B cell (primary cell): ENCODE data around the gene APBA2. TPM values are rescaled to one million over a fixed set of nuclear protein-coding genes. Genes with fewer than 3 reads are reported as not detected.

Experiments
- ATAC-seq: fragments of 200-7000 bp; cut with Tn5 transposase; one replicate; pipeline ENCODE4 v1.10.0; 2021; ENCODE audit warnings: low read depth, mild to moderate bottlenecking, moderate number of reproducible peaks, moderate library complexity
- CTCF ChIA-PET: fragments of 350-600 bp; sonication (Branson Sonifier 250); formaldehyde crosslinking; loops from one replicate; lab custom pipeline; 2021; ENCODE audit warnings: antibody characterized with exemption, inconsistent platforms; lab: Charles Lee
- POLR2A ChIA-PET: fragments of 350-600 bp; sonication (Branson Sonifier 250); formaldehyde crosslinking; loops from one replicate; lab custom pipeline; 2021; ENCODE audit warnings: antibody characterized with exemption; lab: Charles Lee
- DNase-seq: peaks from one replicate; pipeline ENCODE4 v3.0.0; 2013
- H2AFZ ChIP-seq: 2 replicates; pipeline ENCODE4 v1.6.1; 2012; ENCODE audit warnings: mild to moderate bottlenecking, low read depth, low read length; ENCODE audit not compliant: insufficient read depth, poor library complexity, severe bottlenecking
- H3K27ac ChIP-seq, 2 donors: 1 replicate in 1 of 2; 2 replicates in 1 of 2; pipeline ENCODE4 v1.5.1; 2012 to 2013; ENCODE audit warnings: low read length in 2 of 2, mild to moderate bottlenecking in 2 of 2, moderate library complexity in 1 of 2
- H3K27me3 ChIP-seq, 4 experiments: fragments of 200-600 bp in 1 of 4; sonication (generic) in 1 of 4; replicated peaks in 1 of 4; 1 replicate in 2 of 4; 2 replicates in 2 of 4; pipeline versions ENCODE4 v1.6.1 to v1.7.0; 2013 to 2016; ENCODE audit warnings: low read length in 3 of 4, mild to moderate bottlenecking in 2 of 4, mixed read lengths in 1 of 4, moderate library complexity in 1 of 4; ENCODE audit not compliant: insufficient read depth in 4 of 4, control insufficient read depth in 3 of 4; ENCODE audit errors: control extremely low read depth in 1 of 4
- H3K36me3 ChIP-seq, 2 experiments: replicated peaks in 1 of 2; 1 replicate in 1 of 2; 2 replicates in 1 of 2; pipeline versions ENCODE4 v1.6.1 to v1.7.1; 2013; ENCODE audit warnings: low read length in 1 of 2; ENCODE audit not compliant: insufficient read depth in 2 of 2, control insufficient read depth in 1 of 2; ENCODE audit errors: control extremely low read depth in 1 of 2, extremely low read depth in 1 of 2
- H3K4me1 ChIP-seq, 2 donors: fragments of 200-600 bp in 1 of 2; sonication (generic) in 1 of 2; 1 replicate in 1 of 2; 2 replicates in 1 of 2; pipeline versions ENCODE4 v1.5.1 to v1.6.1; 2013 to 2017; ENCODE audit warnings: low read length in 2 of 2; ENCODE audit not compliant: control insufficient read depth in 2 of 2, insufficient read depth in 2 of 2
- H3K4me2 ChIP-seq: replicated peaks from 2 replicates; pipeline ENCODE3; 2012; ENCODE audit warnings: mild to moderate bottlenecking, low read depth, low read length; ENCODE audit not compliant: poor library complexity, severe bottlenecking
- H3K4me3 ChIP-seq, 5 experiments: fragments of 200-600 bp in 1 of 5; sonication (generic) in 1 of 5; 1 replicate in 3 of 5; 2 replicates in 2 of 5; pipeline versions ENCODE4 v1.5.1 to v1.7.0; 2011 to 2016; ENCODE audit warnings: low read length in 4 of 5, mild to moderate bottlenecking in 4 of 5, low read depth in 2 of 5, control low read depth in 1 of 5, moderate library complexity in 1 of 5; ENCODE audit not compliant: insufficient read depth in 1 of 5; ENCODE audit errors: control extremely low read depth in 1 of 5, extremely low read depth in 1 of 5
- H3K79me2 ChIP-seq: fragments of 200-600 bp; sonication (generic); one replicate; pipeline ENCODE4 v1.6.0; 2016; ENCODE audit warnings: low read length; ENCODE audit not compliant: control insufficient read depth, insufficient read depth
- H3K9ac ChIP-seq: fragments of 200-600 bp; sonication (generic); 2 replicates; pipeline ENCODE4 v1.6.1; 2017; ENCODE audit warnings: mild to moderate bottlenecking, low read length, moderate library complexity
- H3K9me3 ChIP-seq, 3 donors: one replicate each; pipeline versions ENCODE4 v1.6.1 to v1.7.1; 2013; ENCODE audit warnings: low read length in 2 of 3; ENCODE audit not compliant: control insufficient read depth in 2 of 3, insufficient read depth in 1 of 3; ENCODE audit errors: control extremely low read depth in 1 of 3
- H4K20me1 ChIP-seq: 2 replicates; pipeline ENCODE4 v1.6.0; 2012; ENCODE audit warnings: mild to moderate bottlenecking, low read length; ENCODE audit not compliant: insufficient read depth, control insufficient read depth, poor library complexity, severe bottlenecking
- H3K27ac Mint-ChIP-seq: one replicate; pipeline ENCODE4 v1.8.0; 2021; ENCODE audit warnings: mixed read lengths
- H3K27me3 Mint-ChIP-seq: one replicate; pipeline ENCODE4 v1.8.0; 2021; ENCODE audit warnings: mixed read lengths
- H3K4me1 Mint-ChIP-seq: one replicate; pipeline ENCODE4 v1.8.0; 2021; ENCODE audit warnings: mixed read lengths
- H3K4me3 Mint-ChIP-seq: one replicate; pipeline ENCODE4 v1.8.0; 2021; ENCODE audit warnings: mixed read lengths
- H3K9me3 Mint-ChIP-seq: one replicate; pipeline ENCODE4 v1.8.0; 2022; ENCODE audit warnings: mixed read lengths; ENCODE audit not compliant: insufficient read depth
- CTCF ChIP-seq: fragments of 200-600 bp; IDR thresholded peaks from one replicate; pipeline ENCODE4 v1.8.0; 2022; ENCODE audit warnings: antibody characterized with exemption, mild to moderate bottlenecking
- EZH2 ChIP-seq: IDR thresholded peaks from 2 replicates; pipeline ENCODE4 v1.6.1; 2012; ENCODE audit warnings: borderline replicate concordance, low read depth, mild to moderate bottlenecking, moderate library complexity, low read length; ENCODE audit not compliant: insufficient read depth, poor library complexity, severe bottlenecking
- WGBS: methylation state at CpG from one replicate; pipeline ENCODE4 v1.1.5; 2013; ENCODE audit warnings: missing lambda C conversion rate; ENCODE audit not compliant: insufficient coverage; 5-methylcytosine and 5-hydroxymethylcytosine counted together
- intact Hi-C: fragments of 100-400 bp; cut with micrococcal nuclease; formaldehyde crosslinking; loops from one replicate; pipeline ENCODE4 v1.10.0; 2022
- polyA plus RNA-seq: library from polyadenylated mRNA; depleted of rRNA; stranded (reverse); fragments of >200 nt; gene quantifications from 2 replicates; pipeline ENCODE4 v1.2.3, GENCODE V29; 2012
- total RNA-seq, 2 donors: library from RNA; stranded (reverse); fragments of 120-200 nt in 1 of 2; gene quantifications; 1 replicate in 1 of 2; 2 replicates in 1 of 2; pipeline versions ENCODE4 v1.2.3 to v1.2.4, GENCODE V29; 2013 to 2022

Gene APBA2
- total and polyA plus RNA-seq, 2 donors (not counting 1 experiment from before 2014, with no cell fraction given): 0.19 TPM; not detected in 1

- ChIA-PET CTCF (no interaction called here), POLR2A (no interaction called here)
- Histone ChIP-seq H3K36me3 (no peaks in the 10 kb centered on the region), H3K9me3 (peaks cover 0 to 22% (median 0%) of the 10 kb centered on the region in 3 donors), H3K9ac (no peak overlapping the region), H3K27me3 (no peaks in the 10 kb centered on the region), H3K4me2 (no peak overlapping the region), H4K20me1 (no peaks in the 10 kb centered on the region), H3K79me2 (no peaks in the 10 kb centered on the region), H3K4me3 (no peak overlapping the region), H3K4me1 (no peaks in the 10 kb centered on the region), H3K27ac (no peak overlapping the region), H2AFZ (no peak overlapping the region)
- intact Hi-C loops: no loop called here
- Mint-ChIP-seq H3K4me3 (no peak overlapping the region), H3K4me1 (no peaks in the 10 kb centered on the region), H3K27ac (no peak overlapping the region), H3K9me3 (no peaks in the 10 kb centered on the region), H3K27me3 (no peaks in the 10 kb centered on the region)
- ATAC-seq: no peak
- WGBS: 82% methylated on average over 9 of the region's 9 CpGs
- no peak for DNase-seq
- TF ChIP-seq EZH2 (no peak), CTCF (no peak)
Observed at GRCh38 chr15:28936481-28936881, 50.7 kb downstream of the APBA2 start.

- Histone ChIP-seq H3K4me3 (no peak overlapping the region), H3K9ac (no peak overlapping the region), H3K27me3 (no peaks in the 10 kb centered on the region), H4K20me1 (no peaks in the 10 kb centered on the region), H3K79me2 (no peaks in the 10 kb centered on the region), H3K36me3 (no peaks in the 10 kb centered on the region), H2AFZ (no peak overlapping the region), H3K27ac (no peak overlapping the region), H3K4me2 (no peak overlapping the region), H3K9me3 (peaks cover 0 to 19% (median 0%) of the 10 kb centered on the region in 3 donors), H3K4me1 (no peaks in the 10 kb centered on the region)
- Mint-ChIP-seq H3K4me1 (no peaks in the 10 kb centered on the region), H3K27ac (no peak overlapping the region), H3K9me3 (no peaks in the 10 kb centered on the region), H3K27me3 (no peaks in the 10 kb centered on the region), H3K4me3 (no peak overlapping the region)
- POLR2A ChIA-PET: no interaction called here
- CTCF ChIA-PET: interaction anchor here (0.6 kb wide), 1 partner anchor 1133 kb away, joined by 4 read pairs; no protein-coding TSS in a partner anchor
- ATAC-seq: no peak
- intact Hi-C loops: no loop called here
- TF ChIP-seq EZH2: no peak
- no peak for TF ChIP-seq CTCF
- WGBS: 82% methylated on average over 7 of the region's 8 CpGs
- DNase-seq: no peak
Observed at GRCh38 chr15:28937271-28937670, 51.5 kb downstream of the APBA2 start.
